AG04449 (cell line): Measurements from ENCODE around the gene CDSN.

Experiments
- CTCF ChIA-PET: fragments of 350-600 bp; formaldehyde crosslinking; extraction: SDS; loops from one replicate; lab custom pipeline; 2021; ENCODE audit warnings: antibody characterized with exemption; lab: Yijun Ruan, JAX
- POLR2A ChIA-PET: fragments of 400-600, 350-600 bp; formaldehyde crosslinking; extraction: SDS; loops from one replicate; lab custom pipeline; 2020; ENCODE audit warnings: antibody characterized with exemption, inconsistent platforms; lab: Yijun Ruan, JAX
- DNase-seq: peaks from one replicate; pipeline ENCODE4 v3.0.0-alpha.2; 2010; ENCODE audit warnings: low read depth, low spot score
- H3K4me3 ChIP-seq: 2 replicates; pipeline ENCODE4 v1.5.1; 2011; ENCODE audit warnings: low read depth, mild to moderate bottlenecking, control low read depth, low read length
- TF ChIP-seq, protein P1 (sequence below): IDR thresholded peaks from one replicate; pipeline ENCODE4 v1.5.1; 2011; ENCODE audit warnings: mild to moderate bottlenecking, moderate library complexity, low read length, control low read depth, inconsistent platforms; ENCODE audit not compliant: insufficient read depth; ENCODE audit errors: missing control alignments

The CDSN gene

DNA sequence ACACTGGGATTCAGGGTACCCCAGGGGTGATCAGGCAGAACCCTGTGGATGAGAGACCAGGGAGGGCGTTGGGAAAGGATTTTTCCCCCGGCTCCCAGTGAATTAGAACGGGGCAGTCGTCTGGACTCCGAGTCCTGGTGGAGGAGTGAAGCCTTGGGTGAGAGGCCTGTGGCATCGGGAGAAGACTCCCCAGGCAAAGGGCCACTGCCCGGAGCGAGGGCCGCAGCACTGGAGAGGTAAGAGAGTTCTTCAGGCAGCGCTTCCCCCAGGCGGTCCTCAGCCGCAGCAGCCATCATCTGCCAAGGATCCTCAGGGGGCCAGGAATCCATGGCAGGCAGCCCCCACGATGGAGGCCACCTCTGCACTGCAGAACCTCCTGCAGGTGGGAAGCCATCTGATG is 8.5 kb downstream of the CDSN start:
- CTCF ChIA-PET: interaction anchor here (1.4 to 11.8 kb wide), 4 partner anchors 10 to 31 kb away, joined by 3 to 162 read pairs (median 18); no protein-coding TSS in a partner anchor
- no peak for DNase-seq
- H3K4me3 ChIP-seq: no peak overlapping the region
- POLR2A ChIA-PET: no interaction called here
- TF ChIP-seq, protein P1, sequence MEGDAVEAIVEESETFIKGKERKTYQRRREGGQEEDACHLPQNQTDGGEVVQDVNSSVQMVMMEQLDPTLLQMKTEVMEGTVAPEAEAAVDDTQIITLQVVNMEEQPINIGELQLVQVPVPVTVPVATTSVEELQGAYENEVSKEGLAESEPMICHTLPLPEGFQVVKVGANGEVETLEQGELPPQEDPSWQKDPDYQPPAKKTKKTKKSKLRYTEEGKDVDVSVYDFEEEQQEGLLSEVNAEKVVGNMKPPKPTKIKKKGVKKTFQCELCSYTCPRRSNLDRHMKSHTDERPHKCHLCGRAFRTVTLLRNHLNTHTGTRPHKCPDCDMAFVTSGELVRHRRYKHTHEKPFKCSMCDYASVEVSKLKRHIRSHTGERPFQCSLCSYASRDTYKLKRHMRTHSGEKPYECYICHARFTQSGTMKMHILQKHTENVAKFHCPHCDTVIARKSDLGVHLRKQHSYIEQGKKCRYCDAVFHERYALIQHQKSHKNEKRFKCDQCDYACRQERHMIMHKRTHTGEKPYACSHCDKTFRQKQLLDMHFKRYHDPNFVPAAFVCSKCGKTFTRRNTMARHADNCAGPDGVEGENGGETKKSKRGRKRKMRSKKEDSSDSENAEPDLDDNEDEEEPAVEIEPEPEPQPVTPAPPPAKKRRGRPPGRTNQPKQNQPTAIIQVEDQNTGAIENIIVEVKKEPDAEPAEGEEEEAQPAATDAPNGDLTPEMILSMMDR: no peak

DNA sequence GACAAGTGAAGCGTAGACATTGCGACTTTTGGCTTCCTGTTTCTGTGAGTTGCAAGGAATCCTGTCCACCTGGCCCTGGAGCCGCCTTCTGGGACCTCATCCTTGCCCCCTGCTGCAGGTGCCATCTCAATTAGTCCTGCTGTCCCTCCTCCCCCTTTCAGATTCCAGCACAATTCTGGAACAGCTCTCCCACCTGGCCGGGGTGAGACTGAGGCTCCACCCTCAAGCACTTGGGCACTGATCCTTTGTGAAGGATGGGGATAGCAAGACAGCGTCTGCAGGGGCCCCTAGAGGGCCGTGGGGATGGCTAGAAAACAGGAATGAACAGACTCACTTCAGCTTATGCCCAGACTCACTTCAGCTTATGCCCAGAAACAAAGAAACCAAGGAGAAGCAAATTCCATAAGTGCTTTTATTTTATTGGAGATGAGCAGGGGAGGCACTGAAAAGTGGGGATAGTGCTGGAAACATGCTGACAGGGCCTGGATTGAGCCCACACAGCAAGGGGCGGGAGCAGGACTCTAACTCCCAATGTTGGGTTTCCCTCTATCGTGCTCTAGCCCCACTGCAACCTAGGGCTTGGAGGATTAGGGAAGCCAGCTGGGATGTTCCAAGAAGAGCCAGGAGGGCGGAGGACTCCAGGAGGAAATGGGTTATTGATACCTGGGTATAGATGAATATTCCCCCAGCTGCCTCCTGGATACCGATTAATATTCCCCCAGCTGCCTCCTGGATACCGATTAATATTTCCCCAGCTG is 9.2 kb downstream of the CDSN start:
- H3K4me3 ChIP-seq: no peak overlapping the region
- TF ChIP-seq, protein P1: no peak
- DNase-seq: no peak
- ChIA-PET CTCF (interaction anchor here (0.7 to 11.8 kb wide), 6 partner anchors 9 to 196 kb away, joined by 3 to 162 read pairs (median 4); partner anchors contain the start of gene VARS2), POLR2A (no interaction called here)

GRCh38 chr6:31107052-31107451 is 13.2 kb downstream of the CDSN start:
- ChIA-PET POLR2A (no interaction called here), CTCF (no interaction called here)
- DNase-seq: no peak
- TF ChIP-seq, protein P1: no peak
- H3K4me3 ChIP-seq: no peak overlapping the region

DNA sequence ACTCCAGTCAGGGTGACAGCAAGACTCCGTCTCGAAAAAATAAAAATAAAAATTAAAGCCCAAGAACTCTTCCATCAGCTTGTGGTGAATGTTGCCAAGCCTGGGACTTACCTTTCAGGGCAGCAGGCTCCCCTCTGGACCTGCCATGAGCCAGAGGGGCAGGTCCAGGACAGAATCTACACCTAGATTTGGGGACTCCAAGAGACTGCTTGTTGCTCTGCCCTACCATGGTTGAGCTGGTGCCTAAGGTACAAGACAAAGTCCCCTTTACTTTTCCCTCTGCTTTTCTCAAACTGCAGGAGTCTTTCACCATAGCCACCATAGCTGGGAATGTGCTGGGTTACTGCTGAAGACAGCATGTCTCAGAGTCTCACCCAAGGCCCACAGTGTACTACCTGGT is 17.1 kb downstream of the CDSN start:
- TF ChIP-seq, protein P1: no peak
- DNase-seq: no peak
- POLR2A ChIA-PET: no interaction called here
- H3K4me3 ChIP-seq: no peak overlapping the region
- CTCF ChIA-PET: interaction anchor here (1.0 to 2.8 kb wide), 5 partner anchors 13 to 188 kb away, joined by 3 to 12 read pairs (median 4); no protein-coding TSS in a partner anchor

DNA sequence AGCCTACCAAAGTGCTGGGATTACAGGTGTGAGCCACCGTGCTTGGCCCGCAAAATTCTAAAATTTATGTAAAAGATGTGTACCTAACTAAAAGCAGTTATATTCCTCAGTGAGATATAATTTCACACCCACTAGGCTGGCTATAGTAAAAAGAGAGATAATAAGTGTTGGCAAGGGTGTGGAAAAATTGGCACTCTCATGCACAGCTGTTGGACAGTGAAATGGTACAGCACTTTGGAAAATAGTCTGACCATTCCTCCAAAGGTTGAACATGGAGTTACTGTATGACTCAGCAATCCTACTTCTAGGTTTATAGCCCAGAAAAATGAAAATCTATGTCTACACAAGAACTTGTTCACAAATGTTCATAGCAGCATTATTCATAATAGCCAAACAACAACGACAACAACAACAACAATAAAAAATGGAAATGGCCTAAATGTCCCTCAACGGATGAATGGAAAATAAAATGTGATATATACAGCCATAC is 21.8 kb downstream of the CDSN start:
- ChIA-PET CTCF (interaction anchor here (4.7 kb wide), 1 partner anchor 12 kb away, joined by 36 read pairs; no protein-coding TSS in a partner anchor), POLR2A (no interaction called here)
- TF ChIP-seq, protein P1: no peak
- no peak overlapping the region for H3K4me3 ChIP-seq
- no peak for DNase-seq

GRCh38 chr6:31096656-31097055 is 23.6 kb downstream of the CDSN start:
- CTCF ChIA-PET: interaction anchor here (1.0 to 4.7 kb wide), 6 partner anchors 10 to 31 kb away, joined by 3 to 36 read pairs (median 6); no protein-coding TSS in a partner anchor
- POLR2A ChIA-PET: no interaction called here

More at GRCh38 chr6:31096656-31097055, 23.6 kb downstream of the CDSN start:
- no peak overlapping the region for H3K4me3 ChIP-seq
- no peak for DNase-seq
- TF ChIP-seq, protein P1: no peak
